PC-3 (cell line): ENCODE results near the gene CSNK2A1. TPM values are rescaled to one million over a fixed set of nuclear protein-coding genes. Genes with fewer than 3 reads are reported as not detected.
A peak's percentile ranks its signal among the peaks of the same experiment; 100 is the strongest.

ENCODE experiments used
- ATAC-seq: fragments of 200-7000 bp; cut with Tn5 transposase; 2 replicates; pipeline ENCODE4 v1.9.1; 2020; ENCODE audit warnings: mild to moderate bottlenecking, moderate library complexity
- BruUV-seq: library from RNA; stranded (reverse); fragments of 400-500 nt; replicated peaks from 2 replicates; lab custom pipeline; 2021; lab: Mats Ljungman, UMichigan
- CTCF ChIA-PET: fragments of 300-600 bp; sonication (Branson Sonifier 250); formaldehyde crosslinking; loops from one replicate; lab custom pipeline; 2022; ENCODE audit warnings: antibody characterized with exemption; lab: Charles Lee
- POLR2A ChIA-PET: fragments of 300-600 bp; sonication (Branson Sonifier 250); formaldehyde crosslinking; loops from one replicate; lab custom pipeline; 2022; ENCODE audit warnings: antibody characterized with exemption; ENCODE audit not compliant: unreplicated experiment; lab: Charles Lee
- DNase-seq: peaks from one replicate; pipeline ENCODE4 v3.0.0-alpha.2; 2015
- H2AFZ ChIP-seq: fragments of 300-600 bp; sonication (generic); 2 replicates; pipeline ENCODE4 v1.6.0; 2016; ENCODE audit warnings: antibody characterized with exemption, low read length
- H3F3A ChIP-seq: fragments of 300-600 bp; sonication (generic); one replicate; pipeline ENCODE4 v1.6.0; 2017; ENCODE audit warnings: antibody characterized with exemption, low read length, control low read depth, mild to moderate bottlenecking; ENCODE audit not compliant: unreplicated experiment
- H3K27ac ChIP-seq: fragments of 300-600 bp; sonication (generic); 2 replicates; pipeline ENCODE4 v1.5.1; 2016; ENCODE audit warnings: mild to moderate bottlenecking, low read length
- H3K27me3 ChIP-seq: fragments of 300-600 bp; sonication (generic); 2 replicates; pipeline ENCODE4 v1.6.1; 2016; ENCODE audit warnings: low read length, mixed read lengths
- H3K36me3 ChIP-seq: fragments of 300-600 bp; sonication (generic); 2 replicates; pipeline ENCODE4 v1.6.1; 2016; ENCODE audit warnings: low read depth, mixed run types, low read length, mixed read lengths
- H3K4me1 ChIP-seq: fragments of 300-600 bp; sonication (generic); 2 replicates; pipeline ENCODE4 v1.5.1; 2016; ENCODE audit warnings: low read length; ENCODE audit not compliant: insufficient read depth
- H3K4me2 ChIP-seq: fragments of 300-600 bp; sonication (generic); 2 replicates; pipeline ENCODE4 v1.6.0; 2016; ENCODE audit warnings: low read length
- H3K4me3 ChIP-seq: fragments of 300-600 bp; sonication (generic); 2 replicates; pipeline ENCODE4 v1.5.1; 2016; ENCODE audit warnings: mild to moderate bottlenecking, low read length, mixed read lengths
- H3K79me2 ChIP-seq: fragments of 300-600 bp; sonication (generic); 2 replicates; pipeline ENCODE4 v1.6.1; 2017; ENCODE audit warnings: low read length, mixed read lengths
- H3K9ac ChIP-seq: fragments of 300-600 bp; sonication (generic); 2 replicates; pipeline ENCODE4 v1.6.0; 2016; ENCODE audit warnings: mild to moderate bottlenecking, low read length
- H3K9me2 ChIP-seq: fragments of 300-600 bp; sonication (generic); replicated peaks from 2 replicates; pipeline ENCODE4 v1.6.1; 2016; ENCODE audit warnings: mixed run types, low read length, mixed read lengths
- H3K9me3 ChIP-seq: fragments of 300-600 bp; sonication (generic); 2 replicates; pipeline ENCODE4 v1.6.1; 2016; ENCODE audit warnings: low read length, mixed read lengths
- H4K20me1 ChIP-seq: fragments of 300-600 bp; sonication (generic); 2 replicates; pipeline ENCODE4 v1.6.1; 2016; ENCODE audit warnings: low read length, mixed read lengths
- EZH2 ChIP-seq: fragments of 300-600 bp; sonication (generic); IDR thresholded peaks from one replicate; pipeline ENCODE4 v1.6.1; 2017; ENCODE audit warnings: antibody characterized with exemption, mild to moderate bottlenecking, low read length; ENCODE audit not compliant: unreplicated experiment
- EZH2phosphoT487 ChIP-seq: fragments of 300-600 bp; sonication (generic); IDR thresholded peaks from 2 replicates; pipeline ENCODE4 v1.6.1; 2018; ENCODE audit warnings: mild to moderate bottlenecking, antibody characterized with exemption, low read length, borderline replicate concordance
- intact Hi-C: fragments of 100-400 bp; cut with micrococcal nuclease; formaldehyde crosslinking; loops from 2 replicates; pipeline ENCODE4 v1.9.0; 2023
- total RNA-seq: library from RNA; depleted of rRNA; stranded (reverse); fragments of >200 nt; gene quantifications from 2 replicates; pipeline ENCODE4 v1.2.3, GENCODE V29; 2014
- TF ChIP-seq, protein P1 (sequence below): fragments of 300-600 bp; sonication (generic); conservative IDR thresholded peaks from 2 replicates; pipeline ENCODE4 v1.5.1; 2017; ENCODE audit warnings: antibody characterized with exemption, low read depth, mild to moderate bottlenecking, low read length

CSNK2A1 gene
- total RNA-seq, 1 experiment from 2014 or later = 161 TPM

DNA sequence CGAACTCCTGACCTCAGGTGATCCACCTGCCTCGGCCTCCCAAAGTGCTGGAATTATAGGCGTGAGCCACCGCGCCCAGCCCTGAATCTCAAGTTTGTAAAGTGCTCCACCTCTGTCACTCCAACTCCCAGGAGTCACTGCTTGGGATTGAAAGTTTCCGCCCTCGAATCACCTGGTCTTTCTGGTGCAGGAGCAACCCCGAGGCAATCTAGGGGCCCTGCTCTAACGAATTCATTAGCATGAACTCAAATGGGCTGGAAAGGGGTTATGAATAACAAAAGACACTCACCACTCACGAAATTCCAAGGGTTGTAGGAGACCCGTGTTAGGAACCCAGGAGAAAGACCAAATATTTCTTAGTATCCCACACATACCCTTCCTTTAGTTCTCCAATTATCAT lies 109.4 kb downstream of the CSNK2A1 start:
- no peaks in the 10 kb centered on the region for H3K9me2 ChIP-seq
- H3K36me3 ChIP-seq = peaks cover 26% of the 10 kb centered on the region
- no peaks in the 10 kb centered on the region for H3K27me3 ChIP-seq
- H3K79me2 ChIP-seq = no peaks in the 10 kb centered on the region
- BruUV-seq = no TSS peak
- no peak overlapping the region for H3K4me2 ChIP-seq
- no peak for DNase-seq
- no peaks in the 10 kb centered on the region for H3K4me1 ChIP-seq
- H4K20me1 ChIP-seq = no peaks in the 10 kb centered on the region
- H3K9me3 ChIP-seq = no peaks in the 10 kb centered on the region
- H2AFZ ChIP-seq = no peak overlapping the region
- POLR2A ChIA-PET = no interaction called here
- CTCF ChIA-PET = interaction anchor here (0.6 kb wide), 1 partner anchor 54 kb away, joined by 9 read pairs; the partner anchor contains the start of gene TRIB3
- no peak overlapping the region for H3K9ac ChIP-seq
- no peak overlapping the region for H3K4me3 ChIP-seq
- intact Hi-C loops = no loop called here
- H3K27ac ChIP-seq = no peak overlapping the region
- TF ChIP-seq EZH2phosphoT487 (no peak), EZH2 (no peak)
- TF ChIP-seq, protein P1, sequence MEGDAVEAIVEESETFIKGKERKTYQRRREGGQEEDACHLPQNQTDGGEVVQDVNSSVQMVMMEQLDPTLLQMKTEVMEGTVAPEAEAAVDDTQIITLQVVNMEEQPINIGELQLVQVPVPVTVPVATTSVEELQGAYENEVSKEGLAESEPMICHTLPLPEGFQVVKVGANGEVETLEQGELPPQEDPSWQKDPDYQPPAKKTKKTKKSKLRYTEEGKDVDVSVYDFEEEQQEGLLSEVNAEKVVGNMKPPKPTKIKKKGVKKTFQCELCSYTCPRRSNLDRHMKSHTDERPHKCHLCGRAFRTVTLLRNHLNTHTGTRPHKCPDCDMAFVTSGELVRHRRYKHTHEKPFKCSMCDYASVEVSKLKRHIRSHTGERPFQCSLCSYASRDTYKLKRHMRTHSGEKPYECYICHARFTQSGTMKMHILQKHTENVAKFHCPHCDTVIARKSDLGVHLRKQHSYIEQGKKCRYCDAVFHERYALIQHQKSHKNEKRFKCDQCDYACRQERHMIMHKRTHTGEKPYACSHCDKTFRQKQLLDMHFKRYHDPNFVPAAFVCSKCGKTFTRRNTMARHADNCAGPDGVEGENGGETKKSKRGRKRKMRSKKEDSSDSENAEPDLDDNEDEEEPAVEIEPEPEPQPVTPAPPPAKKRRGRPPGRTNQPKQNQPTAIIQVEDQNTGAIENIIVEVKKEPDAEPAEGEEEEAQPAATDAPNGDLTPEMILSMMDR = no peak
- no peak for ATAC-seq
- peaks cover 3% of the 10 kb centered on the region for H3F3A ChIP-seq

DNA sequence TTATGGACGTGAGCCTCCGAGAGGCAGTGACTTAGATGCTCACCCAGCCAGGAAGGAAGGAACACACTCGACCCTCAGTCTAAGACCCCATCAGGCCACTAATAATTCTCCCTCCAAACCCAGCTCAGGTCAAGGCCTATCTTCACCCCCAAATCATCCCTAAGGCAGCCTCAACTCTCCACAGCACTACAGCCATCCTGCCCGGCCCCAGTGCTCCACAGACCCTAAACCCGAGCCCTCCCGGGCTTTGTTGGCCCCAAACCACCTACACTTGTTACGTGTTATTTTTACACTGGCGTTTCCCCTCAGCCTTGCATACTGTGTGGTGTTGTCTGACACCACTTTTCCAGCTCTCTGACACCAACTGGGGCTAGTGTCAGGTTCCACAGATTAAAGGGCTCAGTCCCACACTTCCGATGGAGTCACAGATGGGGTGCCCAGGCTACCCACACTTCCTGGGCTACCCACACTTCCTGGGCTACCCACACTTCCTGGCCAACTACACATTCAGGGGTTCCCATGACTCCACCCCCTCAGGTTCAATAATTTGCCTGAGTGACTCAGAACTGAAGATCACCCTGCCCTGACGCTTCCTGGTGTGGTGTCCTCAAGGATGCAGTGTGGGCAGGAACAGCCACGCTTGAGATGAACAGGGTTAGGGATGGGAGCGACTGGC lies 110.2 kb downstream of the CSNK2A1 start:
- H4K20me1 ChIP-seq = no peaks in the 10 kb centered on the region
- ChIA-PET CTCF (no interaction called here), POLR2A (no interaction called here)
- ATAC-seq (no peak), DNase-seq (no peak)
- H2AFZ ChIP-seq = no peak overlapping the region
- intact Hi-C loops = no loop called here
- H3F3A ChIP-seq = peaks cover 3% of the 10 kb centered on the region
- BruUV-seq = TSS peak; percentile 4
- no peaks in the 10 kb centered on the region for H3K9me3 ChIP-seq
- H3K27ac ChIP-seq = no peak overlapping the region
- H3K4me2 ChIP-seq = no peak overlapping the region
- H3K27me3 ChIP-seq = no peaks in the 10 kb centered on the region
- peaks cover 21% of the 10 kb centered on the region for H3K36me3 ChIP-seq
- H3K9ac ChIP-seq = no peak overlapping the region
- no peaks in the 10 kb centered on the region for H3K4me1 ChIP-seq
- no peak overlapping the region for H3K4me3 ChIP-seq
- H3K9me2 ChIP-seq = no peaks in the 10 kb centered on the region
- no peaks in the 10 kb centered on the region for H3K79me2 ChIP-seq
- no peak for TF ChIP-seq EZH2phosphoT487
- no peak for TF ChIP-seq EZH2
- TF ChIP-seq, protein P1 = no peak

DNA sequence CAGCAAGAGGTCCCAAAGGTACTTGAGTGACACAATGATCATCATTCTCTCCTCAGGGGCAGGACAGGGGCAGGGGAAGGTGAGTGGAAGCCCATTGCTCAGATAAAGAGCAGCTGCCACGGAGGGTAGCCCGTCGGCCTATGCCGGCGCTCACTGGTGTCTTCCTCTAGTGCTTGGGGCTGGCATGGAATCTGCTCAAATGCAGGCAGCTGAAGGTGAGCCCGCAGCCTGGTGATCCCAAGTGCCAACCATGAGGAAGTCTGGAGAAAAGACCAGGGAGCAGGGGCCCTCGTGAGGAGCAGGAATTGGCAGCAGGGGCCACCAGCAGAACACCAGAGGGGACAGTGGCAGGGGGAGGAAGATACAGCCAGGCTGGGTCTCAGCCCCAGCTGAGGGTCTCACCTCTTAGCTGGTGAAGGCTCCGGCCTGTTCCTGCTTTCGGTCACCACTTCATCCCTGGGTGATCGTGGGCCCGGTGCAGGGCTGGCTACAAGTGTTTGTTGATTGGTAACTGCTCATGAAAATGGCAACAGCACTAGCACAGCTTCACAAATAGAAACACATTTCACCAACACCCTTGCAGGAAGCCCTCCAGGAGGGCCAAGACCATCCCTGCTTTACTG lies 110.8 kb downstream of the CSNK2A1 start:
- no peaks in the 10 kb centered on the region for H3K79me2 ChIP-seq
- no peak overlapping the region for H2AFZ ChIP-seq
- no peaks in the 10 kb centered on the region for H3K27me3 ChIP-seq
- DNase-seq = no peak
- ChIA-PET POLR2A (no interaction called here), CTCF (no interaction called here)
- H3F3A ChIP-seq = peaks cover 3% of the 10 kb centered on the region
- H3K4me1 ChIP-seq = no peaks in the 10 kb centered on the region
- intact Hi-C loops = no loop called here
- H3K9me3 ChIP-seq = no peaks in the 10 kb centered on the region
- BruUV-seq = no TSS peak
- H3K27ac ChIP-seq = no peak overlapping the region
- no peak overlapping the region for H3K4me2 ChIP-seq
- no peaks in the 10 kb centered on the region for H3K9me2 ChIP-seq
- no peaks in the 10 kb centered on the region for H4K20me1 ChIP-seq
- H3K36me3 ChIP-seq = peaks cover 17% of the 10 kb centered on the region; the same call in 1 of the 2 replicates
- TF ChIP-seq EZH2phosphoT487 = no peak
- TF ChIP-seq, protein P1 = no peak
- no peak for TF ChIP-seq EZH2
- no peak; the same call in 1 of the 2 replicates for ATAC-seq
- no peak overlapping the region for H3K9ac ChIP-seq
- H3K4me3 ChIP-seq = no peak overlapping the region
